CD14-positive monocyte (primary cell): ENCODE measurements around the gene AIG1. TPM values are rescaled to one million over a fixed set of nuclear protein-coding genes. Genes with fewer than 3 reads are reported as not detected.

Experiments used
- DNase-seq, 3 donors: peaks; one replicate each; pipeline ENCODE4 v3.0.0-alpha.2; 2011 to 2022
- H2AFZ ChIP-seq: 2 replicates; pipeline ENCODE4 v1.6.0; 2012; ENCODE audit warnings: mild to moderate bottlenecking, low read depth, low read length, inconsistent platforms; ENCODE audit not compliant: insufficient read depth, poor library complexity, severe bottlenecking
- H3K27ac ChIP-seq, 2 donors: 1 replicate in 1 of 2; 2 replicates in 1 of 2; pipeline ENCODE4 v1.5.1; 2012 to 2013; ENCODE audit warnings: low read length in 2 of 2, control low read depth in 1 of 2, inconsistent platforms in 1 of 2, low read depth in 1 of 2, mild to moderate bottlenecking in 1 of 2
- H3K27me3 ChIP-seq, 2 donors: one replicate each; pipeline versions ENCODE4 v1.6.0 to v1.6.1; 2011 to 2013; ENCODE audit warnings: low read length in 2 of 2; ENCODE audit not compliant: control insufficient read depth in 2 of 2, insufficient read depth in 2 of 2
- H3K36me3 ChIP-seq, 2 donors: replicated peaks in 1 of 2; 1 replicate in 1 of 2; 2 replicates in 1 of 2; pipeline versions ENCODE4 v1.5.1 to v1.6.1; 2012 to 2013; ENCODE audit warnings: low read length in 2 of 2, control low read depth in 1 of 2, inconsistent platforms in 1 of 2, mild to moderate bottlenecking in 1 of 2; ENCODE audit not compliant: insufficient read depth in 2 of 2, control insufficient read depth in 1 of 2
- H3K4me1 ChIP-seq, 2 donors: 1 replicate in 1 of 2; 2 replicates in 1 of 2; pipeline versions ENCODE4 v1.5.1 to v1.6.1; 2012 to 2013; ENCODE audit warnings: low read length in 2 of 2, control low read depth in 1 of 2, inconsistent platforms in 1 of 2, mild to moderate bottlenecking in 1 of 2, moderate library complexity in 1 of 2; ENCODE audit not compliant: insufficient read depth in 2 of 2, control insufficient read depth in 1 of 2
- H3K4me2 ChIP-seq: replicated peaks from 2 replicates; pipeline ENCODE3; 2012; ENCODE audit warnings: low read length, moderate library complexity, mild to moderate bottlenecking; ENCODE audit not compliant: poor library complexity, severe bottlenecking; ENCODE audit errors: extremely low read depth
- H3K4me3 ChIP-seq, 3 experiments: fragments of 200-600 bp in 1 of 3; sonication (generic) in 1 of 3; replicated peaks in 1 of 3; 1 replicate in 2 of 3; 2 replicates in 1 of 3; pipeline ENCODE4 v1.5.1; 2011 to 2013; ENCODE audit warnings: low read length in 3 of 3, mild to moderate bottlenecking in 3 of 3, control low read depth in 2 of 3, low read depth in 2 of 3, inconsistent platforms in 1 of 3, moderate library complexity in 1 of 3
- H3K79me2 ChIP-seq: 2 replicates; pipeline ENCODE4 v1.6.0; 2012; ENCODE audit warnings: mild to moderate bottlenecking, control low read depth, inconsistent platforms, low read length, moderate library complexity; ENCODE audit not compliant: insufficient read depth
- H3K9ac ChIP-seq: 2 replicates; pipeline ENCODE4 v1.6.0; 2017; ENCODE audit warnings: low read length, mild to moderate bottlenecking; ENCODE audit not compliant: insufficient read depth, poor library complexity, severe bottlenecking
- H3K9me3 ChIP-seq, 2 donors: replicated peaks in 1 of 2; 1 replicate in 1 of 2; 2 replicates in 1 of 2; pipeline versions ENCODE4 v1.5.1 to v1.6.1; 2012 to 2013; ENCODE audit warnings: low read length in 2 of 2, control low read depth in 1 of 2; ENCODE audit not compliant: control insufficient read depth in 1 of 2, insufficient read depth in 1 of 2
- H4K20me1 ChIP-seq: 2 replicates; pipeline ENCODE4 v1.6.0; 2012; ENCODE audit warnings: mild to moderate bottlenecking, low read length, control low read depth, moderate library complexity; ENCODE audit not compliant: insufficient read depth
- H3K27ac Mint-ChIP-seq, 7 donors: one replicate each; pipeline ENCODE4 v1.8.0; 2020; ENCODE audit warnings: mild to moderate bottlenecking in 7 of 7, mixed read lengths in 7 of 7, moderate library complexity in 6 of 7, inconsistent platforms in 2 of 7
- H3K27me3 Mint-ChIP-seq, 3 donors: one replicate each; pipeline ENCODE4 v1.8.0; 2021 to 2022; ENCODE audit warnings: low read depth in 3 of 3, mild to moderate bottlenecking in 3 of 3, mixed read lengths in 3 of 3, moderate library complexity in 3 of 3, inconsistent platforms in 1 of 3
- H3K36me3 Mint-ChIP-seq, 2 donors: one replicate each; pipeline ENCODE4 v1.8.0; 2020; ENCODE audit warnings: mixed read lengths in 2 of 2, inconsistent platforms in 1 of 2, mild to moderate bottlenecking in 1 of 2
- H3K4me1 Mint-ChIP-seq: one replicate; pipeline ENCODE4 v1.8.0; 2020; ENCODE audit warnings: mild to moderate bottlenecking, mixed read lengths
- H3K4me3 Mint-ChIP-seq, 2 donors: one replicate each; pipeline ENCODE4 v1.8.0; 2020; ENCODE audit warnings: mild to moderate bottlenecking in 2 of 2, mixed read lengths in 2 of 2, moderate library complexity in 1 of 2
- H3K9me3 Mint-ChIP-seq, 7 donors: one replicate each; pipeline ENCODE4 v1.8.0; 2020 to 2022; ENCODE audit warnings: mixed read lengths in 7 of 7, mild to moderate bottlenecking in 6 of 7, moderate library complexity in 6 of 7, inconsistent platforms in 2 of 7
- WGBS: methylation state at CpG from one replicate; pipeline ENCODE4 v1.1.5; 2013; ENCODE audit warnings: missing lambda C conversion rate; ENCODE audit not compliant: insufficient coverage; 5-methylcytosine and 5-hydroxymethylcytosine counted together
- intact Hi-C, 2 donors: fragments of 100-400 bp; cut with micrococcal nuclease; formaldehyde crosslinking; loops; one replicate each; pipeline versions ENCODE4 v1.15.0 to v1.15.1; 2023
- polyA plus RNA-seq, 3 donors: library from polyadenylated mRNA; depleted of rRNA in 1 of 3; unstranded in 2 of 3; stranded (reverse) in 1 of 3; fragments of 300-500 nt in 2 of 3; fragments of >200 nt in 1 of 3; fragmentation: Illumina TruSeq in 2 of 3; gene quantifications; 1 replicate in 2 of 3; 2 replicates in 1 of 3; pipeline ENCODE4 v1.2.3, GENCODE V29; 2012 to 2021
- TF ChIP-seq, protein P1 (sequence below): fragments of 200-600 bp; IDR thresholded peaks from one replicate; pipeline ENCODE4 v1.8.0; 2022; ENCODE audit warnings: antibody characterized with exemption, mild to moderate bottlenecking

The AIG1 gene
- polyA plus RNA-seq, 3 donors, result 6.7 to 7.6 (median 6.8) TPM

DNA sequence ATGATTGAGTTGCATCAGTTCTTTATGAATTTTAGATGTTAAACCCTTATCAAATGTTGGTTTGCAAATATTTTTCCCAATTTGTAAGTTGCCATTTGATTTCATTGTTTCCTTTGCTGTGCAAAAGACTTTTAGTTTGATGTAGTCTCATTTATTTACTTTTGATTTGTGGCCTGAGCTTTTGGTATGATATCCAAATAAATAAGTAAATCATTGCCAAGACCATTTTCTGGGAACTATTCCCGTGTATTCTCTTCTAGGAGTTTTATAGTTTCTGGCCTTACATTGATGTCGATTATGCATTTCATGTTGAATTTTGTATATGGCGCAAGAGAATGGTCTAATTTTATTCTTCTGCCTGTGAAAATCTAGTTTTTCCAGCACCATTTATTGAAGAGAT, 13.4 kb downstream of the AIG1 start:
- WGBS, result no CpG with 5 or more reads among the region's 3 CpGs
- Mint-ChIP-seq H3K4me1 (no peaks in the 10 kb centered on the region), H3K36me3 (no peaks in the 10 kb centered on the region), H3K27me3 (peaks cover 0 to 1% (median 0%) of the 10 kb centered on the region in 3 donors), H3K9me3 (peaks cover 2 to 11% (median 7%) of the 10 kb centered on the region in 7 donors), H3K4me3 (no peak overlapping the region), H3K27ac (no peak overlapping the region)
- no peak overlapping the region for H3K4me2 ChIP-seq
- no peaks in the 10 kb centered on the region for H3K27me3 ChIP-seq
- H3K4me1 ChIP-seq, result no peaks in the 10 kb centered on the region
- H4K20me1 ChIP-seq, result no peaks in the 10 kb centered on the region
- no peaks in the 10 kb centered on the region for H3K36me3 ChIP-seq
- TF ChIP-seq, protein P1, sequence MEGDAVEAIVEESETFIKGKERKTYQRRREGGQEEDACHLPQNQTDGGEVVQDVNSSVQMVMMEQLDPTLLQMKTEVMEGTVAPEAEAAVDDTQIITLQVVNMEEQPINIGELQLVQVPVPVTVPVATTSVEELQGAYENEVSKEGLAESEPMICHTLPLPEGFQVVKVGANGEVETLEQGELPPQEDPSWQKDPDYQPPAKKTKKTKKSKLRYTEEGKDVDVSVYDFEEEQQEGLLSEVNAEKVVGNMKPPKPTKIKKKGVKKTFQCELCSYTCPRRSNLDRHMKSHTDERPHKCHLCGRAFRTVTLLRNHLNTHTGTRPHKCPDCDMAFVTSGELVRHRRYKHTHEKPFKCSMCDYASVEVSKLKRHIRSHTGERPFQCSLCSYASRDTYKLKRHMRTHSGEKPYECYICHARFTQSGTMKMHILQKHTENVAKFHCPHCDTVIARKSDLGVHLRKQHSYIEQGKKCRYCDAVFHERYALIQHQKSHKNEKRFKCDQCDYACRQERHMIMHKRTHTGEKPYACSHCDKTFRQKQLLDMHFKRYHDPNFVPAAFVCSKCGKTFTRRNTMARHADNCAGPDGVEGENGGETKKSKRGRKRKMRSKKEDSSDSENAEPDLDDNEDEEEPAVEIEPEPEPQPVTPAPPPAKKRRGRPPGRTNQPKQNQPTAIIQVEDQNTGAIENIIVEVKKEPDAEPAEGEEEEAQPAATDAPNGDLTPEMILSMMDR, result no peak
- H3K9me3 ChIP-seq, result no peaks in the 10 kb centered on the region
- H3K9ac ChIP-seq, result no peak overlapping the region
- H3K4me3 ChIP-seq, result no peak overlapping the region
- H2AFZ ChIP-seq, result no peak overlapping the region
- H3K79me2 ChIP-seq, result no peaks in the 10 kb centered on the region
- no peak overlapping the region for H3K27ac ChIP-seq
- intact Hi-C loops, result no loop called here
- DNase-seq, result no peak

DNA sequence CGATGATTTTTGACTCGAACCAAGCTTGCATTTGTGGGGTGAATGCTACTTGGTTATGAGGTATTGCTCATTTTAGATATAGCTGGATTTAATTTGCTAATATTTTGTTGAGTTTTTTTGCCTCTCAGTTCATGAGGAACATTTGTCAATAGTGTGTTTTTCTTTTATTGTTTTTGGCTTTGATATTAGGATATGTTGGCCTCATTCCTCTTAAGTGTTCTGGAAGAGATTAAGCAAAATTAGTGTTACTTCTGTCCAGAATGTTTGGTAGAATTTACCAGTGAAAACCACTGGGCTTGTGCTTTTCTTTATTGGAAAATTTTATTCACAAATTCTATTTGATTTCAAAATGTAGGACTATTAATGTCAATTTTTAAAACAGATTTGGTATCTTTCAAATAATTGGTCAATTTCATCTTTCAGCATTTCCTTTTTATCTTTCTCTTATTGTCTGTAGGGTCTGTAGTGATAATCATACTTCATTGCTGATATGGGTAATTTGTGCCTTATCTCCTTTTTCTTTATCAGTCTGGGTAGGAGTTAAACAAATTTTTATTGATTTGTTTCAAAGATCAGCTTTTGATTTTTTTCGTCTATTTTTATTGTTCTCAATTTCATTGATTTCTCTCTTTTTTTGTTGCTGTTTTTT, 14.1 kb downstream of the AIG1 start:
- Histone ChIP-seq H3K27ac (no peak overlapping the region), H3K79me2 (no peaks in the 10 kb centered on the region), H4K20me1 (no peaks in the 10 kb centered on the region), H3K4me2 (no peak overlapping the region), H3K4me1 (no peaks in the 10 kb centered on the region), H3K36me3 (no peaks in the 10 kb centered on the region), H3K9me3 (no peaks in the 10 kb centered on the region), H3K9ac (no peak overlapping the region), H3K4me3 (no peak overlapping the region), H2AFZ (no peak overlapping the region), H3K27me3 (no peaks in the 10 kb centered on the region)
- Mint-ChIP-seq H3K36me3 (no peaks in the 10 kb centered on the region), H3K4me1 (no peaks in the 10 kb centered on the region), H3K27ac (no peak overlapping the region), H3K9me3 (peaks cover 2 to 12% (median 7%) of the 10 kb centered on the region in 7 donors), H3K27me3 (peaks cover 0 to 1% (median 0%) of the 10 kb centered on the region in 3 donors), H3K4me3 (no peak overlapping the region)
- WGBS, result 100% methylated on average over 2 of the region's 3 CpGs
- DNase-seq, result no peak
- TF ChIP-seq, protein P1, result no peak
- intact Hi-C loops, result no loop called here
